Activated gamma-delta T cell treated with anti-CD3 and anti-CD28 coated beads, Interleukin-2, amount 50 U/mL, for 16 hours (primary cell): ENCODE results near the gene KIR2DL4.
"Not testable (repeated sequence)": the region's sequence is repeated elsewhere in the genome, so short reads cannot be mapped to it uniquely, and the experiment has no call there.

Experiments
- DNase-seq: peaks from one replicate; pipeline ENCODE4 v3.0.0-alpha.2; 2020; ENCODE audit warnings: low read depth

The KIR2DL4 gene

GRCh38 chr19:54804571-54804970, 1.2 kb downstream of the KIR2DL4 start:
- DNase-seq, result no peak

GRCh38 chr19:54805665-54806515, 2.5 kb downstream of the KIR2DL4 start:
- no peak for DNase-seq

GRCh38 chr19:54806516-54806838, 3.1 kb downstream of the KIR2DL4 start:
- no peak for DNase-seq

- not testable (repeated sequence) for DNase-seq
These were observed 11.2 kb downstream of the KIR2DL4 start for GRCh38 chr19:54814571-54814970.

- not testable (repeated sequence) for DNase-seq
These were observed 12.8 kb downstream of the KIR2DL4 start, which contains the start of gene KIR3DL1 for GRCh38 chr19:54816251-54816650. Gene KIR3DL1, plus strand, starts transcription at chr19:54816468.

GRCh38 chr19:54817670-54818536, 14.5 kb downstream of the KIR2DL4 start:
- DNase-seq, result no peak

GRCh38 chr19:54824416-54824815, 21.0 kb downstream of the KIR2DL4 start:
- not testable (repeated sequence) for DNase-seq

- DNase-seq, result not testable (repeated sequence)
These were observed 21.9 kb downstream of the KIR2DL4 start for GRCh38 chr19:54825326-54825725.

- DNase-seq, result not testable (repeated sequence)
These were observed 24.7 kb downstream of the KIR2DL4 start for GRCh38 chr19:54828064-54828463.

- not testable (repeated sequence) for DNase-seq
These were observed 29.1 kb downstream of the KIR2DL4 start, which contains the start of gene KIR2DS4 for GRCh38 chr19:54832496-54832895. Gene KIR2DS4, plus strand, starts transcription at chr19:54832676.

- DNase-seq, result not testable (repeated sequence)
These were observed 31.7 kb downstream of the KIR2DL4 start for GRCh38 chr19:54835126-54835525.

- DNase-seq, result not testable (repeated sequence)
These were observed 34.1 kb downstream of the KIR2DL4 start for GRCh38 chr19:54837522-54837921.

- DNase-seq, result not testable (repeated sequence)
These were observed 39.8 kb downstream of the KIR2DL4 start for GRCh38 chr19:54843171-54843570.

- not testable (repeated sequence) for DNase-seq
These were observed 46.7 kb downstream of the KIR2DL4 start, which contains the start of gene KIR3DL2 for GRCh38 chr19:54850061-54850640. Gene KIR3DL2, plus strand, starts transcription at chr19:54850443. Its CDS starts 33 bp downstream, at chr19:54850476.

GRCh38 chr19:54850930-54851329, 47.5 kb downstream of the KIR2DL4 start:
- no peak for DNase-seq

- DNase-seq, result no peak
These were observed 47.9 kb downstream of the KIR2DL4 start for GRCh38 chr19:54851353-54851752.

- not testable (repeated sequence) for DNase-seq
These were observed 51.8 kb downstream of the KIR2DL4 start for GRCh38 chr19:54855241-54855640.

GRCh38 chr19:54858476-54858875, 55.1 kb downstream of the KIR2DL4 start:
- DNase-seq, result not testable (repeated sequence)

GRCh38 chr19:54859421-54859820, 56.0 kb downstream of the KIR2DL4 start:
- not testable (repeated sequence) for DNase-seq

- not testable (repeated sequence) for DNase-seq
These were observed 60.0 kb downstream of the KIR2DL4 start for GRCh38 chr19:54863459-54863858.
